Skeletal muscle satellite cell (primary cell): Measurements from ENCODE around the gene SPOUT1. TPM values are rescaled to one million over a fixed set of nuclear protein-coding genes. Genes with fewer than 3 reads are reported as not detected.
"Not testable (repeated sequence)": the region's sequence is repeated elsewhere in the genome, so short reads cannot be mapped to it uniquely, and the experiment has no call there.

Experiments
- H3K27me3 ChIP-seq: 2 replicates; pipeline ENCODE4 v1.7.0; 2013; ENCODE audit warnings: low read length; ENCODE audit not compliant: control insufficient read depth, insufficient read depth
- H3K36me3 ChIP-seq: 2 replicates; pipeline ENCODE4 v1.7.0; 2013; ENCODE audit warnings: mild to moderate bottlenecking, control low read depth, low read length; ENCODE audit not compliant: insufficient read depth
- H3K4me1 ChIP-seq: 2 replicates; pipeline ENCODE4 v1.7.0; 2013; ENCODE audit warnings: low read length; ENCODE audit not compliant: control insufficient read depth, insufficient read depth
- H3K4me2 ChIP-seq: 2 replicates; pipeline ENCODE4 v1.7.0; 2013; ENCODE audit warnings: mild to moderate bottlenecking, low read length
- H3K4me3 ChIP-seq: 2 replicates; pipeline ENCODE4 v1.7.0; 2013; ENCODE audit warnings: low read length
- H3K9ac ChIP-seq: 2 replicates; pipeline ENCODE4 v1.7.0; 2013; ENCODE audit warnings: mild to moderate bottlenecking, low read depth, low read length, moderate library complexity
- H3K9me3 ChIP-seq: replicated peaks from 2 replicates; pipeline ENCODE4 v1.7.0; 2013; ENCODE audit warnings: mild to moderate bottlenecking, control low read depth, low read length
- total RNA-seq: library from RNA; depleted of rRNA; stranded (reverse); fragments of >200 nt; gene quantifications from 2 replicates; pipeline ENCODE4 v1.2.3, GENCODE V29; 2012; rRNA removed

Gene SPOUT1
- 12.2 and 18.8 TPM in 2 replicates for total RNA-seq

GRCh38 chr9:128829477-128830251 lies at the start of gene SPOUT1:
TSS of gene SPOUT1 (minus strand) at chr9:128829794. CDS start at chr9:128829780, 14 bp downstream.
- H3K4me2 ChIP-seq, result peak within 1 kb of the TSS; percentile 85
- no peaks in the 10 kb centered on the region for H3K9me3 ChIP-seq
- H3K36me3 ChIP-seq, result peaks cover 38% of the 10 kb centered on the region
- H3K27me3 ChIP-seq, result no peaks in the 10 kb centered on the region
- H3K4me3 ChIP-seq, result peak within 1 kb of the TSS; percentile 91
- H3K4me1 ChIP-seq, result peaks cover 7% of the 10 kb centered on the region
- peak within 1 kb of the TSS; percentile 86 for H3K9ac ChIP-seq

- Histone ChIP-seq H3K4me2 (no peak overlapping the region), H3K27me3 (no peaks in the 10 kb centered on the region), H3K4me1 (peaks cover 17% of the 10 kb centered on the region), H3K9ac (no peak overlapping the region), H3K36me3 (no peaks in the 10 kb centered on the region), H3K9me3 (no peaks in the 10 kb centered on the region), H3K4me3 (no peak overlapping the region)
Measured at GRCh38 chr9:128877852-128878251, 48.3 kb upstream of the SPOUT1 start.

- H3K27me3 ChIP-seq, H3K9ac ChIP-seq, H3K4me1 ChIP-seq, H3K4me3 ChIP-seq, H3K36me3 ChIP-seq, H3K9me3 ChIP-seq, H3K4me2 ChIP-seq: not testable (repeated sequence)
Measured at GRCh38 chr9:128870941-128871265, 41.3 kb upstream of the SPOUT1 start.

- H3K9ac ChIP-seq, result no peak overlapping the region
- H3K27me3 ChIP-seq, result no peaks in the 10 kb centered on the region
- H3K4me2 ChIP-seq, result no peak overlapping the region
- H3K36me3 ChIP-seq, result no peaks in the 10 kb centered on the region
- peaks cover 5% of the 10 kb centered on the region for H3K4me1 ChIP-seq
- H3K4me3 ChIP-seq, result no peak overlapping the region
- no peaks in the 10 kb centered on the region for H3K9me3 ChIP-seq
Measured at GRCh38 chr9:128870128-128870940, 40.7 kb upstream of the SPOUT1 start.

GRCh38 chr9:128863647-128864046 lies 34.1 kb upstream of the SPOUT1 start:
- no peaks in the 10 kb centered on the region for H3K27me3 ChIP-seq
- no peak overlapping the region for H3K4me3 ChIP-seq
- H3K4me2 ChIP-seq, result no peak overlapping the region
- no peaks in the 10 kb centered on the region for H3K36me3 ChIP-seq
- no peaks in the 10 kb centered on the region for H3K9me3 ChIP-seq
- no peak overlapping the region for H3K9ac ChIP-seq
- H3K4me1 ChIP-seq, result no peaks in the 10 kb centered on the region

- no peak overlapping the region for H3K4me3 ChIP-seq
- no peak overlapping the region for H3K9ac ChIP-seq
- H3K4me2 ChIP-seq, result no peak overlapping the region
- no peaks in the 10 kb centered on the region for H3K4me1 ChIP-seq
- no peaks in the 10 kb centered on the region for H3K36me3 ChIP-seq
- H3K9me3 ChIP-seq, result no peaks in the 10 kb centered on the region
- H3K27me3 ChIP-seq, result no peaks in the 10 kb centered on the region
Measured at GRCh38 chr9:128862401-128862851, 32.8 kb upstream of the SPOUT1 start.

GRCh38 chr9:128861501-128861900 lies 31.9 kb upstream of the SPOUT1 start:
- H3K4me3 ChIP-seq, result no peak overlapping the region
- no peaks in the 10 kb centered on the region for H3K4me1 ChIP-seq
- no peaks in the 10 kb centered on the region for H3K9me3 ChIP-seq
- H3K9ac ChIP-seq, result no peak overlapping the region
- no peak overlapping the region for H3K4me2 ChIP-seq
- no peaks in the 10 kb centered on the region for H3K36me3 ChIP-seq
- H3K27me3 ChIP-seq, result no peaks in the 10 kb centered on the region

- no peaks in the 10 kb centered on the region for H3K27me3 ChIP-seq
- no peaks in the 10 kb centered on the region for H3K4me1 ChIP-seq
- no peak overlapping the region for H3K4me3 ChIP-seq
- H3K9me3 ChIP-seq, result no peaks in the 10 kb centered on the region
- H3K36me3 ChIP-seq, result no peaks in the 10 kb centered on the region
- no peak overlapping the region for H3K4me2 ChIP-seq
- H3K9ac ChIP-seq, result no peak overlapping the region
Measured at GRCh38 chr9:128860937-128861336, 31.3 kb upstream of the SPOUT1 start.

- not testable (repeated sequence) for H3K4me2 ChIP-seq, H3K4me3 ChIP-seq, H3K36me3 ChIP-seq, H3K27me3 ChIP-seq, H3K9me3 ChIP-seq, H3K9ac ChIP-seq, H3K4me1 ChIP-seq
Measured at GRCh38 chr9:128858476-128858875, 28.9 kb upstream of the SPOUT1 start.

- H3K9ac ChIP-seq, result not testable (repeated sequence)
Measured at GRCh38 chr9:128854454-128854853, 24.9 kb upstream of the SPOUT1 start.

GRCh38 chr9:128852646-128853045 lies 23.1 kb upstream of the SPOUT1 start:
- H3K27me3 ChIP-seq, H3K4me1 ChIP-seq, H3K36me3 ChIP-seq, H3K9me3 ChIP-seq, H3K4me2 ChIP-seq, H3K9ac ChIP-seq, H3K4me3 ChIP-seq: not testable (repeated sequence)

More at GRCh38 chr9:128854454-128854853, 24.9 kb upstream of the SPOUT1 start:
- not testable (repeated sequence) for H3K4me3 ChIP-seq, H3K4me2 ChIP-seq, H3K4me1 ChIP-seq, H3K36me3 ChIP-seq, H3K9me3 ChIP-seq, H3K27me3 ChIP-seq
